ENCODE results near the gene SLC16A3.

DNA sequence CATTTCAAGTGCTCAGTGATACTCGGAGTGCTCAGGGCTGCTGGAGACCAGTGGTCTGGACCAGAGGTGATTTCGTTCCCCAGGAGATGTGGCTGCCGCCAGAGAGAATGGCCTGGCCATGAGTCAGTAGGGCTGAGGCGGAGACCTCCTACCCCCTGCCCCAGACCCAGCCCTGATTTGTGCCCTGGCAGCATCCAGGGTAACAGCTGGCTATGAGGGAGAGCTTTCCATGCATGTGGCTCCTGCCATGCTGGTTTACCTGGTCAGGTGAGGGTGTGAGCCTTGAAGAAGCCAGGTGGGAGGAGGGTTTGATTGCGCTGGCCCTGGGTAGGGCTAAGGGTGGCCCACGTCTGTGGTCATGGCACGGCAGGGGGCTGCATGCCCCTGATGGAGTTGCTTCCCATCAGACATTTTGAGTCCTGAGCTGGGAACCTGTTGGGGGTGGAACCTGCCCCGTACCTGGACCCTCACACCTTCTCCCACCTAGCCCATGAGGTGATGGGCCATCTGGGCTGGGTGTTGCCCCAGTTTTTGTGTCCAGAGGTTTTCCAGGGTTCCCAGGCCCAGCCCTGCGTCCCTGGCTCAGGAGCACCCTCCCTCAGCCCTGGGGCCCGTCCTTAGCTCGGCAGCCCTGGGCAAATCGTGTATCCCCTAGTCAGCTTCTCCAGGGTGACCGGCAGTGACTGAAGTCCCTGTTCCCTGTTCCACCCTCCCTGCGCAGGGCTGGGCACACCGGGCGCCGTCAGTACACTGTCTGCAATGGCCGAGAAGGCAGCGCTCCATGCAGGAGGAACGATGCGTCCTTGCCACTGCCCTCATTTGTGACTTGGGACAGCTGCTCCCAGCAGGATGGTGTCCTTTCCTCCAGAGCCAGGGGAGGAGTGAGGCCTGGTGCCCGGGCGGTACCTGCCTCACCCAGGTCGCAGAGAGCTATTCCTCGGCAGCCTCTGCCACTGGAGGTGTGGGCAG lies 53.7 kb downstream of the SLC16A3 start:
- TF ChIP-seq ZNF416 (tag by site-specific recombination; IDR thresholded peaks at IDR 0.05), result no peak
- TF ChIP-seq SCRT1 (tag by site-specific recombination; IDR thresholded peaks at IDR 0.05; ENCODE audit: borderline replicate concordance), result no peak

All from HEK293 (cell line).